NAMALWA (cell line): Measurements from ENCODE around the gene TNNT1.
"Not testable (repeated sequence)": the region's sequence is repeated elsewhere in the genome, so short reads cannot be mapped to it uniquely, and the experiment has no call there.

ENCODE experiments used
- DNase-seq: peaks from one replicate; pipeline ENCODE4 v3.0.0-alpha.2; 2015; ENCODE audit warnings: low spot score

TNNT1 gene, protein sequence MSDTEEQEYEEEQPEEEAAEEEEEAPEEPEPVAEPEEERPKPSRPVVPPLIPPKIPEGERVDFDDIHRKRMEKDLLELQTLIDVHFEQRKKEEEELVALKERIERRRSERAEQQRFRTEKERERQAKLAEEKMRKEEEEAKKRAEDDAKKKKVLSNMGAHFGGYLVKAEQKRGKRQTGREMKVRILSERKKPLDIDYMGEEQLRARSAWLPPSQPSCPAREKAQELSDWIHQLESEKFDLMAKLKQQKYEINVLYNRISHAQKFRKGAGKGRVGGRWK

DNA sequence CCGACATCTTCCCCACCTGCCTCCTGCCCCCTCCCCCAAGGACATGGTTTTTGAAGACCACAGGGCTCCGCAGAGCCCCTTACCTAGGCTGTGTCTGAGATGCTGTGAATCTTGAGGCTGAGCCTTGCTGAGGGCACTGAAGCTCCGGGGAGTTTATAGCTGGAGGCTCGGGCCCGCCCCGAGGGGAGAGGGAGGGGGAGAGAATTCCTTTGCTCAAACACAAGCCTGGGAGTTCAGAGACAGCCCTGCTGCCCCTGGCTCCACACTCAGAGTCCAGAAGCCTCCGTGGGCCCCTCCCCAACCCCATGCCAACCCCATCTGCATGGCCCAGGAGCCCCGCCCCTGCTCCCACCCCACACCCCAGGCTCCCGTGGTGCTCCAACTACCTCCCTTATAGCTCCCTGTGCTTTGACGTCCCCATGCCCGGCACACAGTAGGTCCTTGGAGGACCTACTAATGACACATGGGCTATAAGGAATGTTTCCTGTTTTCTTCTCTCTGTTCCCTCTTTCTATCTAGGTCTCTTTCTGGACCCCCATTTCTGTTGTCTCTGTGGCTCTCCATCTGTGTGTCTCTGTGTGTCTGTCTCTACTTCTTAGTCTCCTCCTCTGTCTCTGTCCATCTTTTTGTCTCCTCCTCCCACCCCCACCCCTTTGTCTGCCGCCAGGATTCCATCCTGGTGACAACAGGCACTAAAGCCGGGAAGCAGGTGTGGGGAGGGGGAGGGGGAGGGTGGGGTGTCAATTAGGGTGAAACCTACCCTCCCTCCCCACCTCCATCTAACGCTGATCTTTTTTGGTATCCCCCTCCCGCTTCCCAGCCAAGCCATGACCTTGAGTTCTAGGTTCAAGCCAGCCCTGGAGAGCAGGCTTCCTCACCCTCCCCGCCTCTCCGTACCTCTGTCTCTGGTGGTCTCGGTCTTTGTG, at the start of gene TNNT1:
Gene TNNT1 (minus strand): TSS at position 129 of the 926 bp plus-strand sequence. CDS start 2,049 bp downstream, outside the sequence.
- no peak for DNase-seq

- DNase-seq = no peak
Observed at GRCh38 chr19:55198651-55199050, 49.6 kb upstream of the TNNT1 start.

- peak; percentile 77 for DNase-seq
Observed at GRCh38 chr19:55197528-55197927, 48.5 kb upstream of the TNNT1 start.

DNA sequence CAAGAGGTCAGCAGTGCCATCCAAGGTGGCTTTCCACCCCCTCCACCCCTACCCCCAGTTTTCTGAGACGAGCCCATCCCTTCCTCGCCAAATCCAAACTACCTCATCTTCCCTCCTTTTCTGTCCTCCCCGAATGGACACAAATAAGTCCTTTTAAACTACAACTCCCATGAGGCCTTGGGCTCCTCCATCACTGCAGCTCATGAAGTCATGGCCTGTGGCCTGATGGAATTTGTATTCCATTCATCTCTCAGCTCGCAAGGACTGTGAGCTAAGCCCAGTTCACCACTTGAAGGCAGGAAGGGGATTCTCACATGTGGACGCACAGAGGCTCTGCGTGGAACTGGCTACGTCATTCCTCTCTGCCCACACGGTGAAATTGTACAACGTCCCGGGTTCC, 47.8 kb upstream of the TNNT1 start:
- DNase-seq = peak; percentile 51

DNA sequence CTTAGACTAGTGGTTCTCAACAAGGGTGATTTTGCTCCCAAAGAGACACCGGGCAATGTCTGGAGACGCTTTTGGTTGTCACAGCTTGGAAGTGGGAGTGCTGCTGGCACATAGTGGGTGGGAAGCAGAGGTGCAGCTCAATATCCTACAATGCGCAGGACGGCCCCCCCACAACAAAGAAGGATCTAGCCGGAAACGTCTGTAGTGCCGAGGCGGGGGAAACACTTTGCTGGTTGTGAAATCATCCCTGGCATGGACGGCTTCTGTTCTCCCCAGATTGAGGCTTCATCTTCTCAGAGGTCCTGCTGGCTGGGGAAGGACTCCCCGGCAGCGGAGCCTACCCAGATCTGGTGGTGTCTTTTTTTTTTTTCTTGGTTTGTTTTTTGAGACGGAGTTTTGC, 44.5 kb upstream of the TNNT1 start:
- DNase-seq = no peak

- no peak for DNase-seq
Observed at GRCh38 chr19:55189403-55189835, 40.4 kb upstream of the TNNT1 start.

DNA sequence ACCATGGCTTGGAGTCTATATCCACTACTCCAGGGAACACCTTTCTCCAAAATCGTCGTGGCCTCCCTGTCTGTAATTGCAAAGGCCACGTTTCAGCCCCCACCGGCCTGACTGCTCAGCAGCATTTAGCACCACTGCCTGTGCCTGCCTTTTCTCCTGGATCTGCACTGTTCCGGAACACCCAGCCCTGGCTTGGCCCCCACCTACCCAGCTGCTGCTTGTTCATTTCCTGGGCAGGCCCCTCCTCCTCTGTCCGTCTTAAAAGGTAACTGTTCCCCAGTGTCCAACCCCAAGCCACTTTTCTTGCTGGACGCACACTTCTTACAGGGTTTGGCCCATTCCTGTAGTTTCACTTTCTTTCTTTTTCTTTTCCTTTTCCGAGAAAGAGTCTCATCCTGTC, 39.6 kb upstream of the TNNT1 start:
- DNase-seq = no peak

- no peak for DNase-seq
Observed at GRCh38 chr19:55186080-55186479, 37.1 kb upstream of the TNNT1 start.

- DNase-seq = no peak
Observed at GRCh38 chr19:55181740-55182139, 32.7 kb upstream of the TNNT1 start.

GRCh38 chr19:55179606-55180484, 30.8 kb upstream of the TNNT1 start, which contains the start of gene SYT5:
SYT5 (minus strand) TSS chr19:55180289; CDS start chr19:55179041, 1,248 bp downstream.
- DNase-seq = no peak

GRCh38 chr19:55178781-55179599, 30.0 kb upstream of the TNNT1 start:
- peak; percentile 97 for DNase-seq

GRCh38 chr19:55176076-55176475, 27.1 kb upstream of the TNNT1 start:
- DNase-seq = peak; percentile 71

DNA sequence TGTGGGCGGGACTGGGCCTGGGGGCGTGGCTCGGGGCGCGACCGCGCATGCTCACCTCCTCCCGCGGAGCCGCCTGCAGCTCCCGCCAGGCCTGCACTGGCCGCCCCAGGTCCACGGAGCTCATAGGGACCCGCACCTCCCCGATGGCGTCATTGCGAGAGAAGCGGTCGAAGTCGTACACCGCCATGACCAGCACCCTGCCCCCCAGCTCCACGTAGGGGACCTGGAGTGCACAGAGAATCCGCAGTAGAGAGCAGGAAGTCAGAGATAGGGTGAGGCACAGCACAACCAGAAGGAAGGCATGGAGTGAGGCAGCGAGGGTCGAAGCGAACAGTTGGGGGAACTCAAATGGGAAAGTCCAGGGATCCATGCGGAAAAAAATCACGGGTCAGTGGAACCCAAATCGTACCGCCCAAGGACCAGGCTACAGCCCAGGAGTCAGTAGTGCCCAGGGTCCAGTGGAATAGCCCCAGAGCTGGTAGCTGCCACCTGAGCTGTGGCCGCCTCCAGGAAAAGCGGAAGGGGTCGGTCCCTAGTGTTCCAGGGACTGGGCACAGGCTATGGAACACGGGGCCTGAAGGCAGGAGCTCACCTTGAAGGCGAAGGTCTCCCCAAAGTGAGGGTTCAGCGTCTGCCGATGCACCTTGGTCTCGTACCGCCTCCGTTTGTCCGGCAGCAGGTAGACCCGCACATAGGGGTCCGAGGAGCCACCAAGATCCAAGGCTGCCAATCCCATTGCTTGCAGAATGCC, 26.3 kb upstream of the TNNT1 start:
- no peak for DNase-seq

DNA sequence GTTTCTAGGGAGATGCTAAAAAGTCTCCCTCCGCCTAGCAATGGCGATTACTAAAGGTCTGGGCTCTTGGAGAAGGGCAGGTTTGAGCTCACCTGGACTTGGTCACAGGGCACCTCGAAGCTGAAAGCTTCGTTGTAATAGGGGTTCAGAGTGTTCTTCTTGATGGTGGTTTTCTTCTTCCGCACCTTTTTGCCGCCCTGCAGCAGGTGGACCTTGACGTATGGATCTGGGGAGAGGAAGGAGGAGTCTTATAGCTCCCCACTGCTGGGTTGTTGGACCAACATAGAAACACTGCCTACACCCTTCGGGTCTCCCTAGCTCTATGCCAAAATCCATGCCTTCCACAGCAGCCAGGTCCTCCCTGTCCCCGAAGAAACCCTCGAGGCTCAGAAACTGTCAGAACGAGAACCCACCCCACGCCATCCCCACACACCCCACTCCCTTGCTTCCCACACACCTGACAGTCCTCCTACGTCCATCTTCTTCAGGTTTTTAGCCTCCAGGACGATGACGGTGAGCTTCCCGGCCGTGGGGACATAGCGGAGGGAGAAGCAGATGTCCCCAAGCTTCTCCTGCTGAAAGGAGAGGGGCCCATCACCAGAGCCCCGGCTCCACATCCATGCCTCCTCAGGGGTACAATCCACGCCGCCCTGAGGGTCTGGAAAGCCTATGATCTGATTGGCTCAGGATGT, 25.6 kb upstream of the TNNT1 start:
- no peak for DNase-seq

- DNase-seq = peak; percentile 80
Observed at GRCh38 chr19:55173714-55174409, 24.9 kb upstream of the TNNT1 start.

GRCh38 chr19:55173186-55173713, 24.2 kb upstream of the TNNT1 start:
- no peak for DNase-seq

GRCh38 chr19:55172741-55173140, 23.7 kb upstream of the TNNT1 start:
- DNase-seq = no peak

GRCh38 chr19:55172318-55172717, 23.3 kb upstream of the TNNT1 start:
- not testable (repeated sequence) for DNase-seq

DNA sequence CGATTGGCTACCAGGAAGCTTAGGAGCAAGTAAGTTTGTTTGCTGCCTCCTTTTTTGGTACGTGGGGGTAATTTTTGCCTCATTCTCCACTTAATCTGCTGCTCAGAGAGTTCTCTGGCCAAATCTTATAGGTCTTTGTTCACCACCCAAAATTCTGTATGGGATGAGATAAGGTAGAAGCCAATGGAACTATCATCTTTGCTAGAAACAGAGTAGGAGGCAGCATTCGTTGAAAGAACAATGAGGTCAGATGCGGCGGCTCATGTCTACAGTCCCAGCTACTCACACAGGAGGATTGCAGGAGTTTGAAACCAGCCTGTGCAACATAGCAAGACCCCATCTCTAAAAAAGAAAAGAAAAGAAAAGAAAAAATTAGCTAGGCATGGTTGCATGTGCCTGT, 22.4 kb upstream of the TNNT1 start:
- DNase-seq = no peak
